DND-41 (cell line): ENCODE results near the gene IPO11.

Source experiments
- ATAC-seq: fragments of 200-7000 bp; cut with Tn5 transposase; 3 replicates; pipeline ENCODE4 v1.9.1; 2021; ENCODE audit warnings: low read depth; ENCODE audit not compliant: insufficient read depth
- DNase-seq: peaks from one replicate; pipeline ENCODE4 v3.0.0-alpha.2; 2020
- H2AFZ ChIP-seq: 2 replicates; pipeline ENCODE4 v1.6.0; 2012; ENCODE audit warnings: low read depth, low read length
- H3K27ac ChIP-seq: 2 replicates; pipeline ENCODE4 v1.5.1; 2012; ENCODE audit warnings: low read length, inconsistent platforms
- H3K27me3 ChIP-seq: fragments of 200-600 bp; sonication (generic); 2 replicates; pipeline ENCODE4 v1.6.0; 2012; ENCODE audit warnings: low read length, mild to moderate bottlenecking, inconsistent platforms; ENCODE audit not compliant: insufficient read depth, poor library complexity
- H3K36me3 ChIP-seq: 2 replicates; pipeline ENCODE4 v1.5.1; 2012; ENCODE audit warnings: low read length, inconsistent platforms; ENCODE audit not compliant: insufficient read depth
- H3K4me1 ChIP-seq: 2 replicates; pipeline ENCODE4 v1.5.1; 2012; ENCODE audit warnings: mild to moderate bottlenecking, low read length; ENCODE audit not compliant: insufficient read depth
- H3K4me2 ChIP-seq: 2 replicates; pipeline ENCODE4 v1.6.0; 2012; ENCODE audit warnings: mild to moderate bottlenecking, moderate library complexity, low read length, inconsistent platforms; ENCODE audit not compliant: insufficient read depth
- H3K4me3 ChIP-seq, 2 experiments: fragments of 200-600 bp in 1 of 2; shearing (Covaris generic) in 1 of 2; 2 replicates each; pipeline ENCODE4 v1.5.1; 2012 to 2016; ENCODE audit warnings: inconsistent platforms in 2 of 2, low read length in 2 of 2, mild to moderate bottlenecking in 2 of 2, low read depth in 1 of 2, moderate library complexity in 1 of 2
- H3K79me2 ChIP-seq: 2 replicates; pipeline ENCODE4 v1.6.0; 2012; ENCODE audit warnings: low read length, inconsistent platforms; ENCODE audit not compliant: insufficient read depth
- H3K9ac ChIP-seq: 2 replicates; pipeline ENCODE4 v1.6.0; 2012; ENCODE audit warnings: low read depth, mild to moderate bottlenecking, inconsistent platforms, low read length, moderate library complexity
- H3K9me3 ChIP-seq: 2 replicates; pipeline ENCODE4 v1.5.1; 2012; ENCODE audit warnings: low read length, moderate library complexity, mild to moderate bottlenecking, inconsistent platforms; ENCODE audit not compliant: insufficient read depth, severe bottlenecking
- H4K20me1 ChIP-seq: 2 replicates; pipeline ENCODE4 v1.6.0; 2012; ENCODE audit warnings: low read length; ENCODE audit not compliant: insufficient read depth
- CTCF ChIP-seq: IDR thresholded peaks from 2 replicates; pipeline ENCODE4 v1.5.1; 2012; ENCODE audit warnings: borderline replicate concordance, low read length, moderate library complexity, mild to moderate bottlenecking; ENCODE audit not compliant: poor library complexity, severe bottlenecking; ENCODE audit errors: extremely low read depth
- EZH2 ChIP-seq: IDR thresholded peaks from 3 replicates; pipeline ENCODE4 v1.6.1; 2012; ENCODE audit warnings: borderline replicate concordance, low read depth, mild to moderate bottlenecking, moderate library complexity, low read length, inconsistent platforms; ENCODE audit not compliant: severe bottlenecking

Gene IPO11

GRCh38 chr5:62568143-62568542, 155.6 kb downstream of the IPO11 start:
- H3K4me3 ChIP-seq, result no peak overlapping the region
- H3K36me3 ChIP-seq, result peaks cover 37% of the 10 kb centered on the region
- ATAC-seq (no peak), DNase-seq (no peak)
- no peak overlapping the region for H3K27ac ChIP-seq
- peaks cover 17% of the 10 kb centered on the region for H3K9me3 ChIP-seq
- H3K4me2 ChIP-seq, result no peak overlapping the region
- no peak overlapping the region for H2AFZ ChIP-seq
- H3K9ac ChIP-seq, result no peak overlapping the region
- no peaks in the 10 kb centered on the region for H3K4me1 ChIP-seq
- H3K79me2 ChIP-seq, result no peaks in the 10 kb centered on the region
- H4K20me1 ChIP-seq, result no peaks in the 10 kb centered on the region
- H3K27me3 ChIP-seq, result no peaks in the 10 kb centered on the region
- TF ChIP-seq EZH2 (no peak), CTCF (no peak)

GRCh38 chr5:62568800-62569432, 156.4 kb downstream of the IPO11 start:
- no peak for ATAC-seq
- peaks cover 37% of the 10 kb centered on the region for H3K36me3 ChIP-seq
- H3K4me2 ChIP-seq, result no peak overlapping the region
- no peak for DNase-seq
- no peak overlapping the region for H3K4me3 ChIP-seq
- TF ChIP-seq EZH2, result no peak
- TF ChIP-seq CTCF, result no peak
- no peaks in the 10 kb centered on the region for H3K4me1 ChIP-seq
- H3K27ac ChIP-seq, result no peak overlapping the region
- peaks cover 17% of the 10 kb centered on the region for H3K9me3 ChIP-seq
- H3K79me2 ChIP-seq, result no peaks in the 10 kb centered on the region
- H3K27me3 ChIP-seq, result no peaks in the 10 kb centered on the region
- no peaks in the 10 kb centered on the region for H4K20me1 ChIP-seq
- no peak overlapping the region for H3K9ac ChIP-seq
- no peak overlapping the region for H2AFZ ChIP-seq

GRCh38 chr5:62569470-62569869, 156.9 kb downstream of the IPO11 start:
- no peaks in the 10 kb centered on the region for H3K27me3 ChIP-seq
- ATAC-seq (no peak), DNase-seq (no peak)
- no peaks in the 10 kb centered on the region for H4K20me1 ChIP-seq
- no peak overlapping the region for H3K4me2 ChIP-seq
- no peaks in the 10 kb centered on the region for H3K79me2 ChIP-seq
- peaks cover 17% of the 10 kb centered on the region for H3K9me3 ChIP-seq
- H3K4me1 ChIP-seq, result no peaks in the 10 kb centered on the region
- H3K4me3 ChIP-seq, result no peak overlapping the region
- H2AFZ ChIP-seq, result no peak overlapping the region
- H3K27ac ChIP-seq, result no peak overlapping the region
- TF ChIP-seq EZH2 (no peak), CTCF (no peak)
- no peak overlapping the region for H3K9ac ChIP-seq
- H3K36me3 ChIP-seq, result peaks cover 36% of the 10 kb centered on the region
